NCI-H2171 treated with DMSO at 0.1 percent for 48 hours (cell line): ENCODE data around the gene CTNND2.

Experiments
- DNase-seq: peaks from one replicate; lab custom pipeline; 2025; lab: John Stamatoyannopoulos, UW

The CTNND2 gene

DNA sequence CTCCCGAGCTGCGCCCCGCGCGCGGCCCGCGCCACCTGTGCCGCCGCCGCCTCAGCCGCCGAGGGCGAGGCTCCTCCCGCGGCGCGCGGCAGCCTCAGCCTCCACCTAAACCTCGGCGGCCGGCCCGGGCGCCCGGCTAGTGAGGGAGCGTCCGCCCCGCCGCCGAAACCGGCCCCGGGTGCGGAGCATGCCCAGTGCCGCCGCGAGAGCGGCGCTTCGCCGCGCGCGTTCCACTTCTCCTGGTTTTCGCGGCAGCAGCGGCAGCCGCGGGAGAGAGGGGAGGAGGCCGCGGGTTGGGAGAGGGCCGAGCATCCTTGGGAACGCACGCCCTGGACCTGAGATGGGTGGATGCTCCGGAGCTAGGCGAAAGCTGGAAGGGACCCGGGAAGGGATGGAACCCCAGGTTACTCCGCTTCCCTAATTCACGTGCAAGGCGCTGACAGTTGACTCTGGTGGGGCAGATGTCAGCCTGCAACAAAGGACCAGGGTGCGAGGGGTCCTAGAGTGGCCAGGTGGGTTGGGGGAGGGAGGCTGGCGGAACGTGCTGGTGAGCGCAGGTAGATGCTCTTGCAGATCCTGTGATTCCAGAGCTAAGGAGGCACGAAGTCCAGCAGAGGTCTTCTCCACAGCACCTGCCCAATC lies at the start of gene CTNND2:
Gene CTNND2 (minus strand): TSS at position 182 of the 642 bp plus-strand sequence. CDS start 593 bp downstream, outside the sequence.
- peak; percentile 83 for DNase-seq

- no peak for DNase-seq
Observed at GRCh38 chr5:11946317-11946716, 42.1 kb upstream of the CTNND2 start.

- DNase-seq = no peak
Observed at GRCh38 chr5:11941566-11941965, 37.3 kb upstream of the CTNND2 start.

- DNase-seq = no peak
Observed at GRCh38 chr5:11931638-11932037, 27.4 kb upstream of the CTNND2 start.

GRCh38 chr5:11928909-11929308 lies 24.7 kb upstream of the CTNND2 start:
- no peak for DNase-seq

DNA sequence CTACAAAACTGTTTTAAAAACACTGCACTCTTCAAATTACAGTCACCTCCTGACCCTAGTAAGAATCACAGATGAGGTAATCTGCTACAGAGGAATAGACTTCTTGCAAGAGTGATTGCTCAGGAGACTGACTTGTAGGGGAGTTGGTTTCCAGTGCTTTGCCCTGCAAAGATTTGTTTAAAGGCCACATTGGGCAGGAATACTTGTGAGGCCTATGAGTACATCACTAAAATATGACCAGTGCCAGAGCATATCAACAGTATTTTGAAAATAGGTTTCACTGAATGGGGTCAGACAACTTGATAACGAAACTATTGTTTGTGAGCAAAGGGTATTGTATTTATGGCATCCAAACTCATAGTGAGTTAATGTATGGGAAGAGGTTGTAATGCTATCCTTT lies 21.5 kb upstream of the CTNND2 start:
- no peak for DNase-seq

GRCh38 chr5:11922394-11922793 lies 18.1 kb upstream of the CTNND2 start:
- DNase-seq = no peak

- DNase-seq = peak; percentile 17
Observed at GRCh38 chr5:11918463-11919045, 14.3 kb upstream of the CTNND2 start.

DNA sequence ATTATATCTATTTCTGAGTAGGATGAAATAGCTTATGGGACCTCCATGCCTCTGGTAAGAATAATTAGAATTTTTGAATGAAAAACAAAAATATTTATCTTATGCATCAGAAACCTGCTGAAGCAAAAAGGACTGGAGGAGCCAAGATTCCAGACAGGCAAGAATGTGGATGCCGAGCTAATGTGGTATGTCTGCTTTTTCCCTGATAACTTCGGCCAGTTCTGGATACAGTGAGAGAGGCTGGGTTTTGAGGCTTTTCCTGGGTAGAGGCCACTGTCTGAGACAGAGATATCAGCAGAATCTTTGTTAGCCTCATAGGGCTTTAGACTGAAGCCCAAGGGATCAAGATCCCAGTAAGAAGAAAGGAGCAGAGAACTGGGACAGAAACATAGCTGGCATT lies 5.2 kb upstream of the CTNND2 start:
- DNase-seq = no peak

DNA sequence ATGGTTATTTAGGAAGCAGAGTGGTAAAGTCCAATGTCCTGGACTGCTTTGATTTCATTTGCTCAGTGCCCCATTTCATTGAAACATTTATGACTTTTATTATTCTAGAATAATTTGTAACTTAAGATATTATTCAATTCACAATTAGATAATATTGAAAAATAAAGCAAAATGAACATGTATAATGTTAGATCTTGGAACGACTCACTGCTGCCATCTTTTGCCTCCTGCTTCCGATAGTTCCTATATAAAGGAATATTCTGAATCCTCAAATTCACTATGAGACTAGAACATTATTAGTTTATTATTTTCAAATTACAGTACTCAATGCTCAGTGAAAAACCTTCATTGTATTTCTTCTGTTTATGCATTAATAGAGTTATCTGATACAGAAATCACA lies 2.3 kb upstream of the CTNND2 start:
- no peak for DNase-seq

- DNase-seq = no peak
Observed at GRCh38 chr5:11905206-11905605, 960 bp upstream of the CTNND2 start.

GRCh38 chr5:11903614-11904264 lies 507 bp downstream of the CTNND2 start:
- peak; percentile 66 for DNase-seq

- DNase-seq = peak; percentile 25
Observed at GRCh38 chr5:11903121-11903613, 1.1 kb downstream of the CTNND2 start.

GRCh38 chr5:11902201-11902619 lies 2.0 kb downstream of the CTNND2 start:
- DNase-seq = no peak

- DNase-seq = no peak
Observed at GRCh38 chr5:11898787-11899186, 5.5 kb downstream of the CTNND2 start.

DNA sequence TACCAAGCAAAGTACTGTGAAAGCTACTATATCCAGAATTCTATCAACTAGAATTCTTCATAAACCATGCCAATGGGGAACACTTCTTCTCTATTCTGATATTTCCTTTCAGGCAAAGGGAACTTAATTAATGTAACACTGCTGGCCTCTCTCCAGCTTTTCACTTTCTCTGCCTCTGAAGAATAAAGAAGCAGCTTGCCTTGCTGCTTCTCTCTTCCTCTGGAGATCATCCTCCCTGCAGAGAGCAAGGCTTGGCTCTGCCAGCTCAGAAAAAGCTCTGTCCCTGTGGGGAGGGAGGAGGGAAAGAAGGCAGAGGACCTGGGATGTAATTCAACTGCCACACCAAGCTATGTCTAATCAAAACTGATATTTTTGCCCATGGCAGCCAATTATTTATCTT lies 6.5 kb downstream of the CTNND2 start:
- DNase-seq = no peak

DNA sequence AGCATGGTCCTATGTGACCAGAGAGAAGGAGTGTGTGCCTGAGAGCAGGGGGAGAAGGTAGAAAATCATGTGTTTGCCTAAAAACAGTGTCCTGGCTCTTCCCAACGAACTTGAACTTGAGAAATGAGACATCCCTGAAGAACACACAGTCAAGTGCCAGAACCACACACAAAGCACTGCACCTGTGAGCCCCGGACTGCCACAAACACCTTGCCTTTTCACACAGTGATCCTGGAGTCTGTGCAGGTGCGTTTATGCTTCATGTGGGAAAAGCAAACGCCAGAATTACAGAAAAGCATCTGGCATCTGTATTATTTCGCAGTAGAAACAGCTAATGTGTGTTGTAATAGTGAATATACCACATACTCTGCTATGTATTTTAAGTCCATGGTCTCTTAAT lies 9.3 kb downstream of the CTNND2 start:
- DNase-seq = no peak

GRCh38 chr5:11892832-11893231 lies 11.4 kb downstream of the CTNND2 start:
- no peak for DNase-seq

DNA sequence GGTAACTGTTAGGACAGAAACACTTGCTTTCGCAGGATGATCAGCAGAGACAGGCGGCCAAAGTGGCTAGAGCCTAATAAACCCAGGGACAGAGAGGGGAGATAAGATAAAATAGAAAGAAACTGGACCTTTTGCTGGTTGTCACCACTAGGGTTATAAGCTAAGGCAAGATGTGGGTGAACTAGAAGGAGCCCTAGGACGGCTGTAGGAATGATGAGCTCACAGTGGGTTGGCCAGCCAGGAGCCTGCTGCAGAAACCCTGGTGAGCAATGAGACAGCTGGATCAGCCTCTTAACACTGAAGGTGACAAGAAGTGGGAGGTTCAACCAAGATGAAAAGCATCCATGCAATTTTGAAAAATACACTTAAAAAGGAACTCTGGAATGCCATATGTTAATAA lies 13.5 kb downstream of the CTNND2 start:
- DNase-seq = no peak

DNA sequence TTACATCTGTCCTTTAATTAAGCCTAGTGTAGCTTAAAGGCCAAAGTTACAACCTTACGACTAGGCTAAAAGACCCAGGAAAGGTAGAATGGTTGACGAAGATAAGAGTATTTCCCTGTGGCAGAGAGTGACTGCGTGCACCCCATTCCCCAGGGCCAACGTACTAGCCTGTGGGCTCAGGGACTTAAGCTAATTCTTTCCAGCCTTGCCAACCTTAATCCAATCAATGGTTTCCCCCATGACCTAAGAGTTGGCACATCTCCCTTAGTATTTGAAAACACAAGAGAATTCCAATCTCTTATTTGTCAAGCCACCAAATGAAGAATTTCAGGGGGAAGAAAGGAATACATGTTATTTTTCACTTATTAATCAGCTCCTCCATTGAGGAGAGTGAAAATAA lies 16.0 kb downstream of the CTNND2 start:
- no peak for DNase-seq

DNA sequence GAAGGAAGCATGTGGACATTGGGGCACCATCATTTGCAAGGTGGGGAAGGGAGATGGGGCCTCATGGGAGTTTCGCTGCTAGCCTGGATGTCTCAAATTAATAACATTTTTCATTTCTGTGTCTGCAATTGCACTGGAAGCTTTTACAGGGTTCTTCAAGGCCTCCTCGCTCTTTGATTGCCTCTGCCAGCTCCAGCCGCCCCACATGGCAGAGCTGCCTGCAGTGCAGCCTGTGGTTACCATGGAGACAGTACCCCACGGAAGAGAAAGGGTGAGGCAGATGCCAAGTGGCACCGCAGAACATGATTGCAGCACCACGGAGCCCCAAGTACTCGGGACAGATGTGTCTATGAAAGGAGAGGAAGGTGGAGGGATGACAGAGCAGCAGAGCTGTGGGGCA lies 25.4 kb downstream of the CTNND2 start:
- DNase-seq = peak; percentile 51

DNA sequence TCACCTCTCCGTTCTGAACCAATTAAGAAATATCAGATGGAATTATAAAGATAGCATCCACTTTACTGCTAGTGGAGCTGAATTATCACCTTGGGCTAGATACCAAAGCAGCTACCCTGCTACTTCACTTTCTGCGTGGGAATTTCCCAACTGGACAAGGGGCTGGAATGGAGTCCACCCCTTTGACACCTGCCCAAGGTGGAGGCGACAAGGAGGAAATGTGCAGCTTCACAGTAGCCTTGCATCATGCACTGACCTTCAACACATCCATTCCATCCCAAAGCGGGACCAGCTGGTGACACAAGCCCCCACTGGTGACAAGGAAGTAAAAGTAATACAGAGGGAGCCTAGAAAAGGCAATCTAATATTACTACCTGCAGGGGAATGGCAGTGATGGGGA lies 30.7 kb downstream of the CTNND2 start:
- no peak for DNase-seq

GRCh38 chr5:11869203-11869602 lies 35.0 kb downstream of the CTNND2 start:
- DNase-seq = no peak
